ENCODE data around the gene KRTAP10-3.

DNA sequence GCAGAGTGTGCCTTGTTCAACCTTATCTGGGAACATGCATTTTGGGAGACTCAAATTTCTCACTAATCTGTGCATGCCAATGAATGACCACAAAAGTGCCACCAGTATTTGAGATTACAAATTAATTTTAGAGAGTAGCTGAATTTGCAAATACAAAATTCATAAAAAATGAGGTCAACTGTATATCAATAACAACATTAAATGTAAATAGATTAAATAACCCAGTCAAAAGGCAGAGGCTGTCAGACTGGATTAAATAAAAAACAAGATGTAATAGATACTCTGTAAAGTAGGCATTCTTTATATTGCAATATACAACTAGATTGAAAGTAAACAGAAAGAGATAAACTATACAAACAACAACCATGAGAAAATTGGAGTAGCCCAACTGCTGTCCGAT is 5.5 kb upstream of the KRTAP10-3 start:
- no peak for TF ChIP-seq CTCF (IDR thresholded peaks at IDR 0.05)
- TF ChIP-seq POLR2A (IDR thresholded peaks at IDR 0.05): no peak

All from body of pancreas (tissue), 4 donors.